Endothelial cell of umbilical vein (primary cell): ENCODE measurements around the gene TEAD4. TPM values are rescaled to one million over a fixed set of nuclear protein-coding genes. Genes with fewer than 3 reads are reported as not detected.

Experiments used
- BruUV-seq: library from RNA; stranded (reverse); fragments of 400-500 nt; replicated peaks from 2 replicates; lab custom pipeline; 2021; lab: Mats Ljungman, UMichigan
- CTCF ChIA-PET: fragments of 300-600, 350-600 bp; sonication (Branson Sonifier 250); formaldehyde crosslinking; loops from one replicate; lab custom pipeline; 2021; ENCODE audit warnings: antibody characterized with exemption, inconsistent platforms; lab: Charles Lee
- POLR2A ChIA-PET: fragments of 300-600, 350-600 bp; sonication (Branson Sonifier 250); formaldehyde crosslinking; loops from one replicate; lab custom pipeline; 2021; ENCODE audit warnings: antibody characterized with exemption, inconsistent platforms; lab: Charles Lee
- DNase-seq: peaks from one replicate; pipeline ENCODE4 v3.0.0-alpha.2; 2011; ENCODE audit warnings: low read depth, low spot score
- FAIRE-seq: peaks from 2 replicates; lab custom pipeline; 2011; peaks lifted over from hg19 to GRCh38; lab: Jason Lieb, UNC
- H2AFZ ChIP-seq: 2 replicates; pipeline ENCODE4 v1.6.0; 2012; ENCODE audit warnings: low read depth, low read length, control low read depth, inconsistent platforms
- H3K27ac ChIP-seq: 2 replicates; pipeline ENCODE4 v1.5.1; 2011; ENCODE audit warnings: low read depth, mild to moderate bottlenecking, control low read depth, low read length, moderate library complexity; ENCODE audit not compliant: insufficient read depth
- H3K27me3 ChIP-seq, 2 experiments: 2 replicates each; pipeline versions ENCODE4 v1.6.0 to v1.6.1; 2011; ENCODE audit warnings: low read length in 2 of 2, mixed read lengths in 1 of 2; ENCODE audit not compliant: control insufficient read depth in 2 of 2, insufficient read depth in 2 of 2
- H3K36me3 ChIP-seq, 2 experiments: 2 replicates in 1 of 2; 3 replicates in 1 of 2; pipeline ENCODE4 v1.5.1; 2011; ENCODE audit warnings: low read length in 2 of 2, mild to moderate bottlenecking in 1 of 2, moderate library complexity in 1 of 2; ENCODE audit not compliant: control insufficient read depth in 2 of 2, insufficient read depth in 2 of 2; ENCODE audit errors: extremely low read depth in 1 of 2
- H3K4me1 ChIP-seq: 3 replicates; pipeline ENCODE4 v1.5.1; 2011; ENCODE audit warnings: mild to moderate bottlenecking, low read length; ENCODE audit not compliant: control insufficient read depth, insufficient read depth; ENCODE audit errors: extremely low read depth
- H3K4me2 ChIP-seq: 2 replicates; pipeline ENCODE4 v1.6.1; 2011; ENCODE audit warnings: low read length, control low read depth, mixed read lengths; ENCODE audit not compliant: insufficient read depth
- H3K4me3 ChIP-seq, 3 experiments: fragments of 200-600 bp in 1 of 3; sonication (generic), shearing (Covaris generic) in 1 of 3; replicated peaks in 1 of 3; 2 replicates each; pipeline ENCODE4 v1.5.1; 2011 to 2016; ENCODE audit warnings: control low read depth in 3 of 3, low read length in 3 of 3, mild to moderate bottlenecking in 2 of 3, inconsistent platforms in 1 of 3, low read depth in 1 of 3, moderate library complexity in 1 of 3; ENCODE audit not compliant: insufficient read depth in 1 of 3
- H3K79me2 ChIP-seq: 2 replicates; pipeline ENCODE4 v1.6.0; 2012; ENCODE audit warnings: low read length, inconsistent platforms; ENCODE audit not compliant: control insufficient read depth, insufficient read depth
- H3K9ac ChIP-seq: replicated peaks from 2 replicates; pipeline ENCODE3; 2011; ENCODE audit warnings: low read length, control low read depth; ENCODE audit not compliant: insufficient read depth; ENCODE audit errors: extremely low read depth
- H3K9me1 ChIP-seq: replicated peaks from 3 replicates; pipeline ENCODE4 v1.6.0; 2011; ENCODE audit warnings: mild to moderate bottlenecking, low read length; ENCODE audit not compliant: control insufficient read depth, insufficient read depth; ENCODE audit errors: extremely low read depth
- H3K9me3 ChIP-seq: replicated peaks from 2 replicates; pipeline ENCODE4 v1.5.1; 2012; ENCODE audit warnings: low read length, inconsistent platforms; ENCODE audit not compliant: control insufficient read depth, insufficient read depth
- H4K20me1 ChIP-seq: replicated peaks from 2 replicates; pipeline ENCODE3; 2011; ENCODE audit warnings: mild to moderate bottlenecking, low read length; ENCODE audit not compliant: control insufficient read depth, insufficient read depth; ENCODE audit errors: extremely low read depth
- CTCF ChIP-seq, 2 donors: IDR thresholded peaks; 1 replicate in 1 of 2; 2 replicates in 1 of 2; pipeline ENCODE4 v1.5.1; 2011; ENCODE audit warnings: low read length in 2 of 2, mild to moderate bottlenecking in 2 of 2, moderate library complexity in 2 of 2, control low read depth in 1 of 2, inconsistent platforms in 1 of 2, low read depth in 1 of 2; ENCODE audit not compliant: insufficient read depth in 1 of 2; ENCODE audit errors: extremely low read depth in 1 of 2
- EZH2 ChIP-seq: IDR thresholded peaks from 2 replicates; pipeline ENCODE4 v1.6.1; 2012; ENCODE audit warnings: borderline replicate concordance, low read depth, mild to moderate bottlenecking, moderate library complexity, low read length, inconsistent platforms; ENCODE audit not compliant: severe bottlenecking
- FOS ChIP-seq: IDR thresholded peaks from 2 replicates; pipeline ENCODE4 v1.6.1; 2011; ENCODE audit warnings: mild to moderate bottlenecking, low read length, moderate library complexity, borderline replicate concordance; ENCODE audit not compliant: insufficient read depth
- GATA2 ChIP-seq: IDR thresholded peaks from 2 replicates; pipeline ENCODE4 v1.7.0; 2011; ENCODE audit warnings: low read depth, mild to moderate bottlenecking, moderate library complexity, mixed read lengths, low read length; ENCODE audit not compliant: insufficient read length, insufficient read depth
- JUN ChIP-seq: IDR thresholded peaks from 2 replicates; pipeline ENCODE4 v1.6.1; 2011; ENCODE audit warnings: borderline replicate concordance, low read depth; ENCODE audit not compliant: insufficient read length, insufficient read depth
- MAX ChIP-seq: IDR thresholded peaks from 2 replicates; pipeline ENCODE4 v1.6.1; 2011; ENCODE audit not compliant: insufficient read depth, insufficient read length
- MYC ChIP-seq: IDR thresholded peaks from one replicate; pipeline ENCODE4 v1.6.1; 2011; ENCODE audit warnings: mild to moderate bottlenecking, low read depth, low read length
- POLR2A ChIP-seq: IDR thresholded peaks from 2 replicates; pipeline ENCODE4 v1.6.1; 2012; ENCODE audit warnings: low read depth, mild to moderate bottlenecking, control low read depth, low read length
- dilution Hi-C: fragments of 300-500 bp; cut with MboI; formaldehyde crosslinking; loops from one replicate; pipeline ENCODE4 v1.15.0; 2019; ENCODE audit warnings: low sequenced_read_pairs; ENCODE audit not compliant: extremely low pct_ligation_motif_present
- intact Hi-C: fragments of 100-400 bp; cut with micrococcal nuclease; formaldehyde crosslinking; loops from one replicate; pipeline ENCODE4 v1.10.0; 2022
- polyA plus RNA-seq, 4 experiments: library from polyadenylated mRNA; depleted of rRNA in 3 of 4; stranded (reverse) in 3 of 4; unstranded in 1 of 4; fragments of >200 nt; gene quantifications; 2 replicates each; pipeline versions ENCODE4 v1.2.1 to v1.2.3, GENCODE V29; 2011 to 2012; ENCODE audit warnings: missing spikeins in 1 of 4
- total RNA-seq: library from RNA; stranded (reverse); gene quantifications from 2 replicates; pipeline ENCODE4 v1.2.3, GENCODE V29; 2021

Gene TEAD4
- total and polyA plus RNA-seq, 2 donors (not counting 3 experiments of a cell fraction or from before 2014, with no cell fraction given), result 34.4 to 46.0 TPM

- no peaks in the 10 kb centered on the region for H4K20me1 ChIP-seq
- peaks cover 6 to 7% of the 10 kb centered on the region in 2 experiments for H3K36me3 ChIP-seq
- FAIRE-seq, result peak; percentile 33
- no peak overlapping the region for H2AFZ ChIP-seq
- dilution Hi-C loops, result no loop called here
- CTCF ChIA-PET, result interaction anchor here (1.0 to 2.4 kb wide), 7 partner anchors 12 to 110 kb away, joined by 3 to 9 read pairs (median 5); partner anchors contain the start of gene TULP3
- peak overlapping the region; percentile 27 for H3K27ac ChIP-seq
- BruUV-seq, result no TSS peak
- H3K9ac ChIP-seq, result no peak overlapping the region
- peaks cover 7% of the 10 kb centered on the region for H3K4me1 ChIP-seq
- peak; percentile 76 for DNase-seq
- H3K9me3 ChIP-seq, result no peaks in the 10 kb centered on the region
- H3K4me2 ChIP-seq, result peak overlapping the region; percentile 41
- POLR2A ChIA-PET, result no interaction called here
- no peak overlapping the region for H3K4me3 ChIP-seq
- peaks cover 4% of the 10 kb centered on the region for H3K9me1 ChIP-seq
- H3K27me3 ChIP-seq, result no peaks in the 10 kb centered on the region
- intact Hi-C loops, result no loop called here
- TF ChIP-seq CTCF (IDR thresholded peaks at IDR 0.05; ENCODE audit: extremely low read depth in 1 of 2, insufficient read depth in 1 of 2, low read depth in 1 of 2, low read length in 2 of 2) (no peak), GATA2 (peak; percentile 43)
- H3K79me2 ChIP-seq, result no peaks in the 10 kb centered on the region
Measured at GRCh38 chr12:2930865-2931264, 28.3 kb upstream of the TEAD4 start.

GRCh38 chr12:2933586-2933985 is 25.6 kb upstream of the TEAD4 start:
- Histone ChIP-seq H4K20me1 (no peaks in the 10 kb centered on the region), H3K4me1 (peaks cover 7% of the 10 kb centered on the region), H3K4me2 (no peak overlapping the region), H2AFZ (no peak overlapping the region), H3K79me2 (no peaks in the 10 kb centered on the region), H3K27ac (no peak overlapping the region), H3K27me3 (no peaks in the 10 kb centered on the region), H3K9ac (no peak overlapping the region), H3K9me3 (no peaks in the 10 kb centered on the region), H3K36me3 (peaks cover 6 to 8% of the 10 kb centered on the region in 2 experiments), H3K4me3 (no peak overlapping the region), H3K9me1 (no peaks in the 10 kb centered on the region)
- intact Hi-C loops (no loop called here), dilution Hi-C loops (no loop called here)
- CTCF ChIA-PET, result interaction anchor here (1.4 to 2.9 kb wide), 3 partner anchors 9 to 100 kb away, joined by 5 to 12 read pairs (median 5); no protein-coding TSS in a partner anchor
- no peak for DNase-seq
- no peak for FAIRE-seq
- BruUV-seq, result no TSS peak
- POLR2A ChIA-PET, result no interaction called here
- TF ChIP-seq CTCF (IDR thresholded peaks at IDR 0.05; ENCODE audit: extremely low read depth in 1 of 2, insufficient read depth in 1 of 2, low read depth in 1 of 2, low read length in 2 of 2) (no peak), EZH2 (no peak), MAX (no peak), MYC (no peak), FOS (no peak), JUN (no peak), GATA2 (no peak), POLR2A (no peak)
